HG03439 (cell line): ENCODE data around the gene PRRG2.

Experiments
- ATAC-seq: cut with Tn5 transposase; IDR thresholded peaks from one replicate; pipeline ENCODE4 v1.9.1; 2021; ENCODE audit warnings: mild to moderate bottlenecking, moderate library complexity; ENCODE audit not compliant: unreplicated experiment

The PRRG2 gene

DNA sequence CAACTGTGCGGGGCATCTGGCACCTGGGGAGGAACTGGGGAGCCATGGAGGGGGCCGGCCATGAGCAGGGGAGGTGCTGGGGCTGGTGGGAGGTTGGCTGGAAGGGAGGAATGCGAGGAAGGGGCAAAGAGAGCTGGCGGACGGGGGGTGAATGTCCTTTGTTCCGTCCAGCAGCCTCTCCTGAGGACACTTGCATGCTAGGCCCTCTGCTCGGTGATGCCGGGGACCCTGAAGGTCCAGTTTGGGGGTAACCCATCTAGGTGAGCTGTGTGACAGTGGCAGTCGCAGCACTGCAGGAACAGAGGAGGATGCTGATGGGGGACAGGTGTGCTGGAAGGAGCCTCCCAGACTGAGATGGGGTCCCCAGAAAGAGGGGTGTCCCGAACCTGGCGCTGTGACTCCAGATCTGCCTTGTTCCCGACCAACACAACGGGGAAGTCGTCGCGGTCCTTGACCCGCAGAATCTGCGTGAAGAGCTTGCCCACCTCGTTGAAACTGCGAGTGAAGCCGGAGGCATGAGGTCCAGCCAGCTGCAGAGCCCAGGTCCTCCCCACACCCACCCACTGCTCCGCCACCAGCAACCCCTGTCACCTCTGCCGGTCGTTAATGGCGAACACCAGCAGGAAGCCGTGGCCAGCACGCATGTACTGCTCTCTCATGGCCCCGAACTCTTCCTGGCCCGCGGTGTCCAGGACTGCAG, 55.3 kb downstream of the PRRG2 start:
- ATAC-seq = no peak

- no peak for ATAC-seq
Observed at GRCh38 chr19:49637821-49638738, 57.0 kb downstream of the PRRG2 start.

DNA sequence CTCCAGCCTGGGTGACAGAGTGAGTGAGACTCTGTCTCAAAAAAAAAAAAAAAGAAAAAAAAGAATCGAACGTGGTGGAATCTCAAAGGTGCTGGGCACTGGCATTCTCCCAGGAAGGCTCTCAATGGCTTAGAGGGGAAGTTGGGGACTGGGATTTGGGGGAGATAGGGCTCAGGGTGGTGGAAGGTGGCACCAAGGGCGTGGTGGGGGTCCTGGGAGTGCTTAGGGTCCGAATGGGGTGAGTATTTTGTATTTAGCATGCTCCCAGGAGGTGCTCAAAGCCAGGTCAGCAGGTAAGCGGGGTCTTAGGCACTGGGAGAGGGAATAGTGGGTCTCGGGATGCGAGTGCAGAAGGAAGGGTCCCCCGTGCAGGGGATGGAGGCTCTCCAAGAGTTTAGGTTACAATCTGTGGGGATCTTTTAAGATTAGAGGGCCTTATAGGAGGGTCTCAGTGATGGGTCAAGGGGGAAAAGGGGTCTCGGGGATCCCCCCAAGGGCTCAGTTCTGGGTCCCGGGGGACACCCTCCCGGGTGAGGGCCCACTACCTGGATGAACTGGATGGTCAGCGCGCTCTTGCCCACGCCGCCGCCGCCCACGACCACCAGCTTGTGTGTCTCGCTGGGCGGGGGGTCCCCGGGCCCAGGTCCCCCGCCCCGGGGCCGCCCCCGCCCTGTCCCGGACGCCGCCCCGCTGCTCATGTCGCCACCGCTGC, 58.4 kb downstream of the PRRG2 start:
- no peak for ATAC-seq

DNA sequence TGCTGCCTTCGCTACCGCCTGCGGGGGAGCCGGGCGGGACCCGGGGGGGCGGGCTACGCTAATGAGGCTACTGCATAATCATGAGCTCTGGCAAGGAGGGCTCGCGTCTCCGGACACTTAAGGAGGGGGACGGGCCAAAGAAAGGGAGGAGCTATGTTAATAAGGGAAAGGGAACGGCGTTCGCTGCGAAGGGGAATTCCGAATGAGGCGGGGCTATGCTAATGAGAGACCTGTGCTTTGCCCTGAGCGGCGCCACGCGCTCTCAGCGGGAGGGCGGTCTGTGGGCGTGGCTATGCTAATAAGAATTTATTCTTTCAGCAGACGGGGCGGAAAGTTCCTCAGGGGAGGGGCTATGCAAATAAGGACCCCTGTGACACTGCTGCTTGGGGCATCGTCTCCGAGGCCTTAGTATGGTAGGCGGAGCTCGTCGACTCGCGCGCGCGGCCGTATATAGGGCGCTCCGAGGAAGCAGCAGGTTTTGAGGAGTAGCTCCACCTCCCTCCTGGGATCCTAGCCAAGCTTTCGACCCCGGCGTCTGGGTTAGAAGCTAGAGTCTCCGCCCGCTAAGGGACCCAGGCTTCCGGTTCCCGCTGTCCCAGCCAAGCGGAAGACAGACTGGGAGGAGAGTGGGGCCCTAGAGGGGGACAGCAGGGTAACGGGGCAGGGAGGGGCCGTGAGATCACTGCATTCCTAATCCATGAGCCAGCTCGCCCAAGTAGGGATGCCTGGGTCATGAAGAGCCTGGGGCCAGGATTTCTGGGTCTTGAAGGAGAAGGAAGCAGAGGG, 59.2 kb downstream of the PRRG2 start, which contains the start of gene RRAS:
Gene RRAS, minus strand, starts transcription at position 31 of the 786 bp plus-strand sequence. CDS start 45 bp downstream, outside the sequence.
- peak; percentile 66 for ATAC-seq
